Endothelial cell of umbilical vein (primary cell): ENCODE measurements around the gene SFXN2. TPM values are rescaled to one million over a fixed set of nuclear protein-coding genes. Genes with fewer than 3 reads are reported as not detected.
"Not testable (repeated sequence)": the region's sequence is repeated elsewhere in the genome, so short reads cannot be mapped to it uniquely, and the experiment has no call there.

Source experiments
- BruUV-seq: library from RNA; stranded (reverse); fragments of 400-500 nt; replicated peaks from 2 replicates; lab custom pipeline; 2021; lab: Mats Ljungman, UMichigan
- CTCF ChIA-PET: fragments of 300-600, 350-600 bp; sonication (Branson Sonifier 250); formaldehyde crosslinking; loops from one replicate; lab custom pipeline; 2021; ENCODE audit warnings: antibody characterized with exemption, inconsistent platforms; lab: Charles Lee
- POLR2A ChIA-PET: fragments of 300-600, 350-600 bp; sonication (Branson Sonifier 250); formaldehyde crosslinking; loops from one replicate; lab custom pipeline; 2021; ENCODE audit warnings: antibody characterized with exemption, inconsistent platforms; lab: Charles Lee
- DNase-seq: peaks from one replicate; pipeline ENCODE4 v3.0.0-alpha.2; 2011; ENCODE audit warnings: low read depth, low spot score
- FAIRE-seq: peaks from 2 replicates; lab custom pipeline; 2011; peaks lifted over from hg19 to GRCh38; lab: Jason Lieb, UNC
- H2AFZ ChIP-seq: 2 replicates; pipeline ENCODE4 v1.6.0; 2012; ENCODE audit warnings: low read depth, low read length, control low read depth, inconsistent platforms
- H3K27ac ChIP-seq: 2 replicates; pipeline ENCODE4 v1.5.1; 2011; ENCODE audit warnings: low read depth, mild to moderate bottlenecking, control low read depth, low read length, moderate library complexity; ENCODE audit not compliant: insufficient read depth
- H3K27me3 ChIP-seq, 2 experiments: 2 replicates each; pipeline versions ENCODE4 v1.6.0 to v1.6.1; 2011; ENCODE audit warnings: low read length in 2 of 2, mixed read lengths in 1 of 2; ENCODE audit not compliant: control insufficient read depth in 2 of 2, insufficient read depth in 2 of 2
- H3K36me3 ChIP-seq, 2 experiments: 2 replicates in 1 of 2; 3 replicates in 1 of 2; pipeline ENCODE4 v1.5.1; 2011; ENCODE audit warnings: low read length in 2 of 2, mild to moderate bottlenecking in 1 of 2, moderate library complexity in 1 of 2; ENCODE audit not compliant: control insufficient read depth in 2 of 2, insufficient read depth in 2 of 2; ENCODE audit errors: extremely low read depth in 1 of 2
- H3K4me1 ChIP-seq: 3 replicates; pipeline ENCODE4 v1.5.1; 2011; ENCODE audit warnings: mild to moderate bottlenecking, low read length; ENCODE audit not compliant: control insufficient read depth, insufficient read depth; ENCODE audit errors: extremely low read depth
- H3K4me2 ChIP-seq: 2 replicates; pipeline ENCODE4 v1.6.1; 2011; ENCODE audit warnings: low read length, control low read depth, mixed read lengths; ENCODE audit not compliant: insufficient read depth
- H3K4me3 ChIP-seq, 3 experiments: fragments of 200-600 bp in 1 of 3; sonication (generic), shearing (Covaris generic) in 1 of 3; replicated peaks in 1 of 3; 2 replicates each; pipeline ENCODE4 v1.5.1; 2011 to 2016; ENCODE audit warnings: control low read depth in 3 of 3, low read length in 3 of 3, mild to moderate bottlenecking in 2 of 3, inconsistent platforms in 1 of 3, low read depth in 1 of 3, moderate library complexity in 1 of 3; ENCODE audit not compliant: insufficient read depth in 1 of 3
- H3K79me2 ChIP-seq: 2 replicates; pipeline ENCODE4 v1.6.0; 2012; ENCODE audit warnings: low read length, inconsistent platforms; ENCODE audit not compliant: control insufficient read depth, insufficient read depth
- H3K9ac ChIP-seq: replicated peaks from 2 replicates; pipeline ENCODE3; 2011; ENCODE audit warnings: low read length, control low read depth; ENCODE audit not compliant: insufficient read depth; ENCODE audit errors: extremely low read depth
- H3K9me1 ChIP-seq: replicated peaks from 3 replicates; pipeline ENCODE4 v1.6.0; 2011; ENCODE audit warnings: mild to moderate bottlenecking, low read length; ENCODE audit not compliant: control insufficient read depth, insufficient read depth; ENCODE audit errors: extremely low read depth
- H3K9me3 ChIP-seq: replicated peaks from 2 replicates; pipeline ENCODE4 v1.5.1; 2012; ENCODE audit warnings: low read length, inconsistent platforms; ENCODE audit not compliant: control insufficient read depth, insufficient read depth
- H4K20me1 ChIP-seq: replicated peaks from 2 replicates; pipeline ENCODE3; 2011; ENCODE audit warnings: mild to moderate bottlenecking, low read length; ENCODE audit not compliant: control insufficient read depth, insufficient read depth; ENCODE audit errors: extremely low read depth
- EZH2 ChIP-seq: IDR thresholded peaks from 2 replicates; pipeline ENCODE4 v1.6.1; 2012; ENCODE audit warnings: borderline replicate concordance, low read depth, mild to moderate bottlenecking, moderate library complexity, low read length, inconsistent platforms; ENCODE audit not compliant: severe bottlenecking
- GATA2 ChIP-seq: IDR thresholded peaks from 2 replicates; pipeline ENCODE4 v1.7.0; 2011; ENCODE audit warnings: low read depth, mild to moderate bottlenecking, moderate library complexity, mixed read lengths, low read length; ENCODE audit not compliant: insufficient read length, insufficient read depth
- JUN ChIP-seq: IDR thresholded peaks from 2 replicates; pipeline ENCODE4 v1.6.1; 2011; ENCODE audit warnings: borderline replicate concordance, low read depth; ENCODE audit not compliant: insufficient read length, insufficient read depth
- MAX ChIP-seq: IDR thresholded peaks from 2 replicates; pipeline ENCODE4 v1.6.1; 2011; ENCODE audit not compliant: insufficient read depth, insufficient read length
- MYC ChIP-seq: IDR thresholded peaks from one replicate; pipeline ENCODE4 v1.6.1; 2011; ENCODE audit warnings: mild to moderate bottlenecking, low read depth, low read length
- POLR2A ChIP-seq: IDR thresholded peaks from 2 replicates; pipeline ENCODE4 v1.6.1; 2012; ENCODE audit warnings: low read depth, mild to moderate bottlenecking, control low read depth, low read length
- dilution Hi-C: fragments of 300-500 bp; cut with MboI; formaldehyde crosslinking; loops from one replicate; pipeline ENCODE4 v1.15.0; 2019; ENCODE audit warnings: low sequenced_read_pairs; ENCODE audit not compliant: extremely low pct_ligation_motif_present
- intact Hi-C: fragments of 100-400 bp; cut with micrococcal nuclease; formaldehyde crosslinking; loops from one replicate; pipeline ENCODE4 v1.10.0; 2022
- polyA plus RNA-seq, 4 experiments: library from polyadenylated mRNA; depleted of rRNA in 3 of 4; stranded (reverse) in 3 of 4; unstranded in 1 of 4; fragments of >200 nt; gene quantifications; 2 replicates each; pipeline versions ENCODE4 v1.2.1 to v1.2.3, GENCODE V29; 2011 to 2012; ENCODE audit warnings: missing spikeins in 1 of 4
- total RNA-seq: library from RNA; stranded (reverse); gene quantifications from 2 replicates; pipeline ENCODE4 v1.2.3, GENCODE V29; 2021

Gene SFXN2
- total and polyA plus RNA-seq, 2 donors (not counting 3 experiments of a cell fraction or from before 2014, with no cell fraction given), result 9.8 to 17.0 TPM

GRCh38 chr10:102665904-102666509, 48.4 kb upstream of the SFXN2 start:
- Histone ChIP-seq H3K9me1 (no peaks in the 10 kb centered on the region), H3K79me2 (no peaks in the 10 kb centered on the region), H3K36me3 (no peaks in the 10 kb centered on the region), H3K9me3 (no peaks in the 10 kb centered on the region), H3K27ac (no peak overlapping the region), H4K20me1 (no peaks in the 10 kb centered on the region), H3K4me2 (no peak overlapping the region), H3K4me1 (no peaks in the 10 kb centered on the region), H3K9ac (no peak overlapping the region), H3K4me3 (no peak overlapping the region), H2AFZ (no peak overlapping the region), H3K27me3 (no peaks in the 10 kb centered on the region)
- BruUV-seq, result no TSS peak
- CTCF ChIA-PET, result interaction anchor here (0.5 to 1.5 kb wide), 4 partner anchors 13 to 162 kb away, joined by 3 to 9 read pairs (median 4); partner anchors contain the start of gene SUFU
- dilution Hi-C loops, result no loop called here
- POLR2A ChIA-PET, result interaction anchor here (0.6 kb wide), 1 partner anchor 900 kb away, joined by 4 read pairs; no protein-coding TSS in a partner anchor
- FAIRE-seq (no peak), DNase-seq (no peak)
- TF ChIP-seq EZH2 (no peak), MAX (no peak), JUN (no peak), GATA2 (no peak), POLR2A (no peak), MYC (no peak)
- intact Hi-C loops, result no loop called here

- H2AFZ ChIP-seq, FAIRE-seq, H3K27me3 ChIP-seq, intact Hi-C loops, dilution Hi-C loops, H3K4me3 ChIP-seq, H3K79me2 ChIP-seq, H3K9ac ChIP-seq, H3K9me3 ChIP-seq, H3K4me2 ChIP-seq, H4K20me1 ChIP-seq, BruUV-seq, DNase-seq, H3K36me3 ChIP-seq, H3K4me1 ChIP-seq, H3K9me1 ChIP-seq, H3K27ac ChIP-seq: not testable (repeated sequence)
- ChIA-PET CTCF (interaction anchor here (1.0 kb wide), 1 partner anchor 11 kb away, joined by 4 read pairs; no protein-coding TSS in a partner anchor), POLR2A (interaction anchor here (0.6 to 0.7 kb wide), 2 partner anchors 69 to 758 kb away, joined by 4 to 6 read pairs; no protein-coding TSS in a partner anchor)
Measured at GRCh38 chr10:102667411-102667810, 47.0 kb upstream of the SFXN2 start.
